Raji (cell line): ENCODE measurements around the gene RIPK3.

Experiments used
- POLR2A ChIP-seq: IDR thresholded peaks from 2 replicates; pipeline ENCODE4 v1.6.1; 2011; ENCODE audit warnings: low read depth, low read length, control low read depth; ENCODE audit not compliant: insufficient read depth

RIPK3 gene

DNA sequence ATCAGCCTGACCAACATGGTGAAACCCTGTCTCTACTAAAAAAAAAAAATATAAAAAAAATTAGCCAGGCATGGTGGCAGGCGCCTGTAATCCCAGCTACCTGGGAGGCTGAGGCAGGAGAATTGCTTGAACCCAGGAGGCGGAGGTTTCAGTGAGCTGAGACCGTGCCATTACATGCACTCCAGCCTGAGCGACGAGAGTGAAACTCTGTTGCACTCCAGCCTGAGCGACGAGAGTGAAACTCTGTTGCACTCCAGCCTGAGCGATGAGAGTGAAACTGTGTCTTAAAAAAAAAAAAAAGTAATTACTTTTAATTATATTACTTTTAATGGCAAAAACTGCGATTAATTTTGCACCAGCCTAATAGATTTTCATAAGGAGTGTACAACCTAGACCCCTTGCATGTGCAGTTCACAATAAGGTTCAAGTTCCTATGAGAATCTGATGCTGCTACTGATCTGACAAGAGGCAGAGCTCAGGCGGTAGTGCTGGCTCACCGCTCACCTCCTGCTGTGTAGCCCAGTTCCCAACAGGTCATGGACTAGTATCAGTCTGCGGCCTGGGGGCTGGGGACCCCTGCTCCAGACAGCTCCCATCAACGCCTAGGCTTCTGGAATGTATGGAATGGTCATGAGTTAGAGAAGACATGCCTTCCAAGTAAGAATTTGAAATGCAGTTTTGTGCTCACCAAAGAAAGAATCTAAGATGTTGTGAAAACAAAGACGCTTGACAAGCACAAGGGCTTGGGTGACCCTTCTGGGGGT lies 18.4 kb downstream of the RIPK3 start:
- TF ChIP-seq POLR2A = no peak

DNA sequence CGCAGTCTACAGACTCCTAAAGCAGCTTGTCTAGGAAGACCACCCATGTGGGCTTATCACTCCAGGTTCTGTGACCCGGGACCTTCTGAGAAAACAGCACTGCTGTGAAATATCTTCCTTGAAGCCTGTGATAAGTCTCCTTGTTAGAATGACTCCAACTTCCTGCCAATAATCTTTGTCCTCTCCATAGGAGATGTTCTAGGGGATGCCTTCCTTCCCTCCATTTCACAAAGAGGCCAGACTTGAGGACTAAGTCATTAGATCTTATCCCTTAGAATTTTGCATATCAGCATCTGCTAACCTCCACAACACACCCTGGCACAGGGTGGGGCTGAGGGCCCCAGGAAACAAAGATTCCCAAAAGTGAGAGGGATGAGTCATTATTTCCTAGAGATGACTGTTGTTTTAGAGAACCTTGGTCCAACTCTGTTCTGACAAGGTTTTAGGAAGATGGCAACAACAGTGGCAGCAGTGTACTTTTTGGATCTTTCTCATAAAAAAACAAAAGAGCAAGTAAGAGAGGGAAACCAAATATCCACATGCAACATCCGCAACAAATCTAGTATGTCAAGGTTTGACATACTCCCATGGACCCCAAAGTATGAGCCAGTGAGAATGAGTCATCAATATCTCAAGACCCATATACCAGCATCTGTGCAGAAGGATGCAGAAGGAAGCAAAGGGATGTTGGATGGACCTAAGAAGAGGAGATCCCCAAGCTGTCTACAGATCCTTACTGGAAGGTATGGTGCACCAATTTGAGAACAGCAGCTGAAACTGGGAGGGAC lies 22.5 kb downstream of the RIPK3 start:
- no peak for TF ChIP-seq POLR2A

DNA sequence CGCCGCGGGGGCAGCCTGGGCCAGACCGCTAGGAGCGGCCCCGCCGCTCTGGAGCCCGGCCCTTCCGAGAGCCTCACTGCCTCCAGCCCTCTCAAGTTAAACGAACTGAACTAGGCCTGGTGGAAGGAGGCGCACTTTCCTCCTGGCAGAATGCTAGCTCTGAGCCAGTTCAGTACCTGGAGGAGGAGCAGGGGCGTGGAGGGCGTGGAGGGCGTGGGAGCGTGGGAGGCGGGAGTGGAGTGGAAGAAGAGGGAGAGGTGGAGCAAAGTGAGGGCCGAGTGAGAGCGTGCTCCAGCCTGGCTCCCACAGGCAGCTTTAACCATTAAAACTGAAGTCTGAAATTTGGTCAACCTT lies 23.2 kb downstream of the RIPK3 start:
- TF ChIP-seq POLR2A = no peak

DNA sequence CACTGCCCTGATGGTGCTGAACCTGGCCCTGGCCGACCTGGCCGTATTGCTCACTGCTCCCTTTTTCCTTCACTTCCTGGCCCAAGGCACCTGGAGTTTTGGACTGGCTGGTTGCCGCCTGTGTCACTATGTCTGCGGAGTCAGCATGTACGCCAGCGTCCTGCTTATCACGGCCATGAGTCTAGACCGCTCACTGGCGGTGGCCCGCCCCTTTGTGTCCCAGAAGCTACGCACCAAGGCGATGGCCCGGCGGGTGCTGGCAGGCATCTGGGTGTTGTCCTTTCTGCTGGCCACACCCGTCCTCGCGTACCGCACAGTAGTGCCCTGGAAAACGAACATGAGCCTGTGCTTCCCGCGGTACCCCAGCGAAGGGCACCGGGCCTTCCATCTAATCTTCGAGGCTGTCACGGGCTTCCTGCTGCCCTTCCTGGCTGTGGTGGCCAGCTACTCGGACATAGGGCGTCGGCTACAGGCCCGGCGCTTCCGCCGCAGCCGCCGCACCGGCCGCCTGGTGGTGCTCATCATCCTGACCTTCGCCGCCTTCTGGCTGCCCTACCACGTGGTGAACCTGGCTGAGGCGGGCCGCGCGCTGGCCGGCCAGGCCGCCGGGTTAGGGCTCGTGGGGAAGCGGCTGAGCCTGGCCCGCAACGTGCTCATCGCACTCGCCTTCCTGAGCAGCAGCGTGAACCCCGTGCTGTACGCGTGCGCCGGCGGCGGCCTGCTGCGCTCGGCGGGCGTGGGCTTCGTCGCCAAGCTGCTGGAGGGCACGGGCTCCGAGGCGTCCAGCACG lies 23.8 kb downstream of the RIPK3 start:
- no peak for TF ChIP-seq POLR2A

DNA sequence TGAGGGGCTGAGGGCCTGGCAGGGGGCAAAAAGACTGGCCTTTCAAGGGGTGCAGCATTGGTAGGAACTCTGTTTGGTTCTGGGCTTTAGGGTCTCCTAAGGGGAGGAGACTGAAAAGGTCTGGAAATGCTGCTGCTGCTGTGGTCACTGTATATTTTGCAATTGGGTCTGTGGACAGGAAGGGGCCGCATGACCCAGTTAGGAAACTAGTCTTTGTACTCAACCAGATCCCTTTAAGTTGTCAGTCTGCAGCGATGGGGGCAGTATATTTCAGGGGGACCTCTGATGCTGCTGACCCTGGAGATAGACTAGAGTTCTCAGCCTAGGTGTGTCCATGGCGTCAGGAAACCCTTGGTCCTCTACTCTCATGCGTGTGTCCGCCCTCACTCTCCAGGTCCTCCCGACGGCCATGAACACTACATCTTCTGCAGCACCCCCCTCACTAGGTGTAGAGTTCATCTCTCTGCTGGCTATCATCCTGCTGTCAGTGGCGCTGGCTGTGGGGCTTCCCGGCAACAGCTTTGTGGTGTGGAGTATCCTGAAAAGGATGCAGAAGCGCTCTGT lies 24.5 kb downstream of the RIPK3 start:
- no peak for TF ChIP-seq POLR2A

DNA sequence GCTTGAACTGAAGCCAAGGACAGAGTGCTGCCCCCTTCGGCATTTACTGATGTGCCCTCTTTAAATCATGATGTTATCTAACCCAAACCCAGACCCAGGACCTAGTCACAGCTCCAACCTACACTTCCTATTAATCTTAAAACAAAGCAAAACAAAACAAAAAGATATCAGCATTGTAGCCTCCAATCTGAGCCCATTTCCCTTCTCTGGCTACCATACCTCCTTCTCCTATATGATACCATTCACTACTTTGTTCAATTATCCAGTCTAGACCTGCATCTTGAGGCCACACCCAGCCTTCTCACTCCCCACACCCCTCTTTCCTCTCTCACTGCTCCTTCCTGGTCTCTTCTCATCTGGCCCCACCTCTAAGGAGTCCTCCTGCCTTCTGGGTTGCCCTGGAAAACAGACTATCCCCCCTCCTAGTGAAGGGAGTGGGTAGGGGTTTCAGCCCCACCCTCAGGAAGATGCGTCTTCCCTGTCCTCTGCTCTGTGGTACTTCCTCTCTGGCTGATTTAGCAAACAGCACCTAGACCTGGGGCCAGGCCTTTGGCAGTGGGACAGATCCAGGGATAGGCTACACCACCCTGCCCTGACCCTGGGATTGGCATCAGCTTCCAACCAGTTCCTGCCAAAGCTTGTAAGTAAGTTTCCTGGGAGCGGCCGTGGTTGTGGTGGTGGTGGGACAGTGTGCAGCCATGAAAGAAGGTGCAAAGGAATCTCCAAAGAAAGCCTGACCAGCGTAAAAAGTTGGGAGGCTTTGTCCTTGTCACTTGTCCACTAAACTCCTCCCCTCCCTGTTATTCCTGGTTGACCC lies 25.2 kb downstream of the RIPK3 start:
- TF ChIP-seq POLR2A = no peak

DNA sequence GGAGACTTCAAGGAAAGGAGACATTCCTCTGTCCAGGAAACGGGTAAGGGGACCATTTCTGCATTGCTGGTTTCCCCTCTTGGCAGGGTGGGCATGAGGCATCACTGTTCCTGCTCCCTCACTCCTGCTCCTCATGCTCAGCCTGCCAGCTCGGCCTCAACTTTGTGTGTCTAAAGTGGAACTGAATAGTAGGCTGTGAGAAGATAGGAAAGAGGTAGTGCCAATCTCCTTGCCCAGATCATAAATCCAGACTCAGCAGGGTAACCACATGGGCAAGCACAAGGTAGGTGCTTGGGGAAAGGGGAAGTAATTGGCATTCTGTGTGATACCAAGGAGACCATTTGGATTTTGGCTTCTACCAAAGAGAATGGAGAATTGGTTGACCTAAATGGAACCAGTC lies 25.9 kb downstream of the RIPK3 start:
- no peak for TF ChIP-seq POLR2A

DNA sequence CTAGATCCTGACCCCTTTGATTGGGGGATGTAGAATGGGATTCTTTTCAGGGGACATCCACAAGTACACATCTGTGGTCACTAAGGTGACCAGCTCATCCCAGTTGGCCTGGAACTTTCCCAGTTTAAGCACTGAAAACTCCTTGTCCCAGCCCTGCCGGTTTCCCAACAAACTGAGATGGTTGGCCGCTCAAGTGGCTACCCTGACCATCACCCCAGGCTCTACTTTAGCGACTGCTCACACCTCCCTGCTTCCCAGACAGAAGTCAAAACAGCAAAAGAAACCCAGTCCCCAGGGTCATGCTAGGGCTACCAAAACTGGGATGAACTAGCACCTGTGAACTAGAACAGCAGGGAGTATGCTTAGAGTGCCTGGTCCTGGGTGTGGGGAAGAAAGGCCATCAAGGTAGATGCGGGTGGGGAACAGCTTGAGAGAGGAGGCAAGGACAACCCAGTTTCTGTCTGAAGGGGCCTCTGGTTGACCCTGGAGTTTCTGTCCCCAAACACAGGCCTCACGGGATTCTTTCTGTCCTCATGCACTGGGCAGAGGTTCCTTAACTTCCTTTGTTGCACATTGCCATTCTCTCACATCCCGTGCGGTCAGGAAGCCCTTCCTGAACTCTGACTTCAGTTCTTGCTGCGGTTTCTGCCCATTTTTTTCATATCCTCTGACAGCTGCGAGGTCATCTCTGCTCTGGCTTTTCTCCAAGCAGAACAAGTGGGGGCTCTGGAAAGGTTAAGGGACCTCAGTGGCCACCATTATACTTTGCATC lies 26.9 kb downstream of the RIPK3 start:
- no peak for TF ChIP-seq POLR2A

DNA sequence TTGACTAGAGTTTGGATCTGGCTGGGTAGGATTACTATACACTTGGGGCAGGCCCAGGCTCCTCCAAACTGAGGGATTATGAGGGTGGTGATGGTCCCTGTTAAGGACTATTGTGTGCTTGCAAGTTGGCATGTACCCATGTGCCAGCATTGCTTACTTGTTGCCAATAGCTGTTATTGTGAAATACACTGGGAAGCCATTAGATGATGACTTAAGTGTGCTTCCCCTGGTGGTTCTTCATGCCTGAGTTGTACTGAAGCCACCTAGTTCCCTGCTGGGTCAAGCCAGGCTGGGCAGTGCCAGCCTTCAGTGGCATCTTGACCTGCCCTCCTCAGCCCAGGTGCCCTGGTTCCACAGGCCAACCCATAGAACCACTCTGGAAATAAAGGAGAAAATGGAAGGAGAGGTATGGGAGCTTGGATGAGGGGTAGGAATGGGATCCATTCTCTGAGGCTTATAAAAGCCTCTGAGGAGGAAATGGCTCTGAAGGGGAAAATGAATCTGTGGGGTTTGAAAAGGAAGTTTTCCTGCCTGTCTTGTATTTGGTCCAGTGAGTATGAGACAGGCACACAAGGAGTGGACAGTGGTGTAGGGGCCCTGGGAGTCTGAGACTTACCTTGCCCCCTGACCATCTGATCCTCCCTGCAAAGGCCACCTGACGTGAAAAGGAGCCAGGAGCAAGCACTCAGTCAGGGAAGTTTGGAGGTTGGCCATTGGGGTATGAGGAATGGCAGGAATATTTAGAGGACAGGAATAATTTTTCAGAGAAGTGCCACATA lies 27.8 kb downstream of the RIPK3 start:
- TF ChIP-seq POLR2A = no peak

DNA sequence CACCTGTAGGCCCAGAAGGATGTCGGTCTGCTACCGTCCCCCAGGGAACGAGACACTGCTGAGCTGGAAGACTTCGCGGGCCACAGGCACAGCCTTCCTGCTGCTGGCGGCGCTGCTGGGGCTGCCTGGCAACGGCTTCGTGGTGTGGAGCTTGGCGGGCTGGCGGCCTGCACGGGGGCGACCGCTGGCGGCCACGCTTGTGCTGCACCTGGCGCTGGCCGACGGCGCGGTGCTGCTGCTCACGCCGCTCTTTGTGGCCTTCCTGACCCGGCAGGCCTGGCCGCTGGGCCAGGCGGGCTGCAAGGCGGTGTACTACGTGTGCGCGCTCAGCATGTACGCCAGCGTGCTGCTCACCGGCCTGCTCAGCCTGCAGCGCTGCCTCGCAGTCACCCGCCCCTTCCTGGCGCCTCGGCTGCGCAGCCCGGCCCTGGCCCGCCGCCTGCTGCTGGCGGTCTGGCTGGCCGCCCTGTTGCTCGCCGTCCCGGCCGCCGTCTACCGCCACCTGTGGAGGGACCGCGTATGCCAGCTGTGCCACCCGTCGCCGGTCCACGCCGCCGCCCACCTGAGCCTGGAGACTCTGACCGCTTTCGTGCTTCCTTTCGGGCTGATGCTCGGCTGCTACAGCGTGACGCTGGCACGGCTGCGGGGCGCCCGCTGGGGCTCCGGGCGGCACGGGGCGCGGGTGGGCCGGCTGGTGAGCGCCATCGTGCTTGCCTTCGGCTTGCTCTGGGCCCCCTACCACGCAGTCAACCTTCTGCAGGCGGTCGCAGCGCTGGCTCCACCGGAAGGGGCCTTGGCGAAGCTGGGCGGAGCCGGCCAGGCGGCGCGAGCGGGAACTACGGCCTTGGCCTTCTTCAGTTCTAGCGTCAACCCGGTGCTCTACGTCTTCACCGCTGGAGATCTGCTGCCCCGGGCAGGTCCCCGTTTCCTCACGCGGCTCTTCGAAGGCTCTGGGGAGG lies 28.9 kb downstream of the RIPK3 start, which contains the start of gene LTB4R:
Gene LTB4R (plus strand): TSS at position 857 of the 959 bp plus-strand sequence. CDS start 4,150 bp downstream, outside the sequence.
- no peak for TF ChIP-seq POLR2A

DNA sequence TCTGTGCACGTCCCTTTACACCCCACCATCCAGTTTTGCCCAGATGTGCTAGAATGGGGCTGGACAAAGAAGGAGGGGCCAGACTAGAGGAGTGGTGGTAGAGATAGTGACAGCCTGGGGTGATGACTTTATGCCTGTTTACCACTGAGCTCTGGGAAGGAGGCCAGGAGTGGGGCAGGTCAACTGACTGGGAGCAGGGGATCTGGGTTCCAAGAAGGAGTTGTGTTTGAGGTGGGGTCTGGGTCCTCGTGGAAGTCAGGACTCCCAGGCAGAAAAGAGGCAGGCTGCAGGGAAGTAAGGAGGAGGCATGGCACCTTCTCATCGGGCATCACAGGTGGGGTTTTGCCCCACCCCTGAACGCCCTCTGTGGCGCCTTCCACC lies 29.5 kb downstream of the RIPK3 start:
- no peak for TF ChIP-seq POLR2A
